ENCODE results near the gene CCDC90B.

DNA sequence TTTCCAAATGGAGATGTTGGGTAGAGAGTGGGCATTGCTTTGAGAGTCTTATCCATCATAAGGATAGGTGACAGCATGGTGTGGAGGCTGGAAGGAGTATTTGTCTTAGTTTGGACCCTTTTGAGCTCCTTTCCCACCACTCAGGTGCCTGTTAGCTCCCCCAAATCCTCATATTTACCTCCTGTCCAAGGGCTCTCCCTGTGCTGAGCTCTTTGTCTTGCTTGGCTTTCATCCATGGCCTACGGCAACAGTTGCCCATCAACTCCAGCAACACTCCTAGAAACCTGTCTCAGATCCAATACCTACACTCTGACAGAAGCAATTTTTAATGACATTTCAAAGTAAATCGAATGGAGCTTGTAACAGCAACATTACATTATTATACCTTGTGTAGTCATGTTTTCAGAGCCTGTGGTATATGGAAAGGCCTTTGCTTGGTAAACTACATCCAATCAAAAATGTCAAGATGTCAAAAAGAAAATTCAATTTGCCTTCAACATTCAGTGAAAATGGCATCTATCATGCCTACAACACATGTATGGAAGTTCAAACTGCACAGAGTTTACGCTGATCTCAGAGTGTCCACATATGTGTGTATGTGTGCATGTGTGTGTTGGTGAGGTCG lies 49.4 kb upstream of the CCDC90B start:
- TF ChIP-seq, protein P1, sequence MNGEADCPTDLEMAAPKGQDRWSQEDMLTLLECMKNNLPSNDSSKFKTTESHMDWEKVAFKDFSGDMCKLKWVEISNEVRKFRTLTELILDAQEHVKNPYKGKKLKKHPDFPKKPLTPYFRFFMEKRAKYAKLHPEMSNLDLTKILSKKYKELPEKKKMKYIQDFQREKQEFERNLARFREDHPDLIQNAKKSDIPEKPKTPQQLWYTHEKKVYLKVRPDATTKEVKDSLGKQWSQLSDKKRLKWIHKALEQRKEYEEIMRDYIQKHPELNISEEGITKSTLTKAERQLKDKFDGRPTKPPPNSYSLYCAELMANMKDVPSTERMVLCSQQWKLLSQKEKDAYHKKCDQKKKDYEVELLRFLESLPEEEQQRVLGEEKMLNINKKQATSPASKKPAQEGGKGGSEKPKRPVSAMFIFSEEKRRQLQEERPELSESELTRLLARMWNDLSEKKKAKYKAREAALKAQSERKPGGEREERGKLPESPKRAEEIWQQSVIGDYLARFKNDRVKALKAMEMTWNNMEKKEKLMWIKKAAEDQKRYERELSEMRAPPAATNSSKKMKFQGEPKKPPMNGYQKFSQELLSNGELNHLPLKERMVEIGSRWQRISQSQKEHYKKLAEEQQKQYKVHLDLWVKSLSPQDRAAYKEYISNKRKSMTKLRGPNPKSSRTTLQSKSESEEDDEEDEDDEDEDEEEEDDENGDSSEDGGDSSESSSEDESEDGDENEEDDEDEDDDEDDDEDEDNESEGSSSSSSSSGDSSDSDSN (CRISPR knock-in tag; IDR thresholded peaks at IDR 0.05), result no peak
- no peak for TF ChIP-seq MAFF (IDR thresholded peaks at IDR 0.05; ENCODE audit: low read depth, low read length)
- TF ChIP-seq POLR2A (IDR thresholded peaks at IDR 0.05; ENCODE audit: insufficient read depth in 1 of 2, low read depth in 2 of 2, low read length in 2 of 2), result no peak
- TF ChIP-seq ZSCAN20 (CRISPR knock-in tag; IDR thresholded peaks at IDR 0.05; ENCODE audit: borderline replicate concordance), result no peak
- TF ChIP-seq ZNF24 (IDR thresholded peaks at IDR 0.05), result no peak
- TF ChIP-seq ARNT (IDR thresholded peaks at IDR 0.05), result no peak
- TF ChIP-seq ASH2L (IDR thresholded peaks at IDR 0.05; ENCODE audit: insufficient read length, low read depth, low read length), result no peak
- TF ChIP-seq DR1 (CRISPR knock-in tag; IDR thresholded peaks at IDR 0.05), result no peak
- TF ChIP-seq CBFB (CRISPR knock-in tag; IDR thresholded peaks at IDR 0.05), result no peak
- TF ChIP-seq, protein P2, sequence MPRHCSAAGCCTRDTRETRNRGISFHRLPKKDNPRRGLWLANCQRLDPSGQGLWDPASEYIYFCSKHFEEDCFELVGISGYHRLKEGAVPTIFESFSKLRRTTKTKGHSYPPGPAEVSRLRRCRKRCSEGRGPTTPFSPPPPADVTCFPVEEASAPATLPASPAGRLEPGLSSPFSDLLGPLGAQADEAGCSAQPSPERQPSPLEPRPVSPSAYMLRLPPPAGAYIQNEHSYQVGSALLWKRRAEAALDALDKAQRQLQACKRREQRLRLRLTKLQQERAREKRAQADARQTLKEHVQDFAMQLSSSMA (CRISPR knock-in tag; IDR thresholded peaks at IDR 0.05), result no peak
- TF ChIP-seq, protein P3, sequence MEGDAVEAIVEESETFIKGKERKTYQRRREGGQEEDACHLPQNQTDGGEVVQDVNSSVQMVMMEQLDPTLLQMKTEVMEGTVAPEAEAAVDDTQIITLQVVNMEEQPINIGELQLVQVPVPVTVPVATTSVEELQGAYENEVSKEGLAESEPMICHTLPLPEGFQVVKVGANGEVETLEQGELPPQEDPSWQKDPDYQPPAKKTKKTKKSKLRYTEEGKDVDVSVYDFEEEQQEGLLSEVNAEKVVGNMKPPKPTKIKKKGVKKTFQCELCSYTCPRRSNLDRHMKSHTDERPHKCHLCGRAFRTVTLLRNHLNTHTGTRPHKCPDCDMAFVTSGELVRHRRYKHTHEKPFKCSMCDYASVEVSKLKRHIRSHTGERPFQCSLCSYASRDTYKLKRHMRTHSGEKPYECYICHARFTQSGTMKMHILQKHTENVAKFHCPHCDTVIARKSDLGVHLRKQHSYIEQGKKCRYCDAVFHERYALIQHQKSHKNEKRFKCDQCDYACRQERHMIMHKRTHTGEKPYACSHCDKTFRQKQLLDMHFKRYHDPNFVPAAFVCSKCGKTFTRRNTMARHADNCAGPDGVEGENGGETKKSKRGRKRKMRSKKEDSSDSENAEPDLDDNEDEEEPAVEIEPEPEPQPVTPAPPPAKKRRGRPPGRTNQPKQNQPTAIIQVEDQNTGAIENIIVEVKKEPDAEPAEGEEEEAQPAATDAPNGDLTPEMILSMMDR (CRISPR knock-in tag; IDR thresholded peaks at IDR 0.05), result no peak
- TF ChIP-seq ZNF496 (CRISPR knock-in tag; IDR thresholded peaks at IDR 0.05; ENCODE audit: insufficient replicate concordance), result no peak
- no peak for TF ChIP-seq ZNF577 (CRISPR knock-in tag; IDR thresholded peaks at IDR 0.05; ENCODE audit: borderline replicate concordance, low read depth)
- TF ChIP-seq SMC3 (IDR thresholded peaks at IDR 0.05; ENCODE audit: low read length), result no peak

Data from HepG2 (cell line).